ENCODE results near the gene SIX1. TPM values are rescaled to one million over a fixed set of nuclear protein-coding genes. Genes with fewer than 3 reads are reported as not detected.

SIX1 gene
- total RNA-seq, 1 donor from 2014 or later: 5.3 TPM

- no peak for FAIRE-seq
Observed at GRCh38 chr14:60658211-60658690, 9.0 kb upstream of the SIX1 start.

GRCh38 chr14:60657456-60658210 lies 8.4 kb upstream of the SIX1 start:
- no peaks in the 10 kb centered on the region for H3K36me3 ChIP-seq (ENCODE audit: control insufficient read depth, insufficient read depth, low read length)
- DNase-seq (ENCODE audit: low read depth) (no peak), FAIRE-seq (no peak)
- peak overlapping the region; percentile 57 for H3K4me3 ChIP-seq (ENCODE audit: low read depth, low read length)
- no peaks in the 10 kb centered on the region for H3K27me3 ChIP-seq (ENCODE audit: control insufficient read depth, insufficient read depth, low read length)
- TF ChIP-seq CTCF (IDR thresholded peaks at IDR 0.05; ENCODE audit: insufficient read depth, low read length, severe bottlenecking): no peak

More at GRCh38 chr14:60658211-60658690, 9.0 kb upstream of the SIX1 start:
- no peak for TF ChIP-seq CTCF (IDR thresholded peaks at IDR 0.05; ENCODE audit: insufficient read depth, low read length, severe bottlenecking)
- Histone ChIP-seq H3K4me3 (ENCODE audit: low read depth, low read length) (no peak overlapping the region), H3K36me3 (ENCODE audit: control insufficient read depth, insufficient read depth, low read length) (no peaks in the 10 kb centered on the region), H3K27me3 (ENCODE audit: control insufficient read depth, insufficient read depth, low read length) (no peaks in the 10 kb centered on the region)
- no peak for DNase-seq (ENCODE audit: low read depth)

GRCh38 chr14:60656686-60657455 lies 7.6 kb upstream of the SIX1 start:
- DNase-seq (ENCODE audit: low read depth): peak; percentile 38
- peak; percentile 65 for TF ChIP-seq CTCF (IDR thresholded peaks at IDR 0.05; ENCODE audit: insufficient read depth, low read length, severe bottlenecking)
- Histone ChIP-seq H3K4me3 (ENCODE audit: low read depth, low read length) (peak overlapping the region; percentile 57), H3K36me3 (ENCODE audit: control insufficient read depth, insufficient read depth, low read length) (no peaks in the 10 kb centered on the region), H3K27me3 (ENCODE audit: control insufficient read depth, insufficient read depth, low read length) (no peaks in the 10 kb centered on the region)
- FAIRE-seq: no peak

- peak overlapping the region; percentile 57 for H3K4me3 ChIP-seq (ENCODE audit: low read depth, low read length)
- no peaks in the 10 kb centered on the region for H3K27me3 ChIP-seq (ENCODE audit: control insufficient read depth, insufficient read depth, low read length)
- no peak for TF ChIP-seq CTCF (IDR thresholded peaks at IDR 0.05; ENCODE audit: insufficient read depth, low read length, severe bottlenecking)
- DNase-seq (ENCODE audit: low read depth) (no peak), FAIRE-seq (no peak)
- H3K36me3 ChIP-seq (ENCODE audit: control insufficient read depth, insufficient read depth, low read length): no peaks in the 10 kb centered on the region
Observed at GRCh38 chr14:60655898-60656685, 6.8 kb upstream of the SIX1 start.

GRCh38 chr14:60655119-60655897 lies 6.0 kb upstream of the SIX1 start:
- no peak for TF ChIP-seq CTCF (IDR thresholded peaks at IDR 0.05; ENCODE audit: insufficient read depth, low read length, severe bottlenecking)
- Histone ChIP-seq H3K4me3 (ENCODE audit: low read depth, low read length) (no peak overlapping the region), H3K27me3 (ENCODE audit: control insufficient read depth, insufficient read depth, low read length) (no peaks in the 10 kb centered on the region), H3K36me3 (ENCODE audit: control insufficient read depth, insufficient read depth, low read length) (no peaks in the 10 kb centered on the region)
- FAIRE-seq: no peak
- no peak for DNase-seq (ENCODE audit: low read depth)
